Stimulated activated CD8-positive, alpha-beta memory T cell treated with anti-CD3 and anti-CD28 coated beads, Interleukin-7, amount 100 ng/mL, for 24 hours (primary cell): ENCODE data around the gene SLC12A5.

Source experiments
- DNase-seq: peaks from one replicate; pipeline ENCODE4 v3.0.0-alpha.2; 2020; ENCODE audit warnings: low read depth

The SLC12A5 gene

GRCh38 chr20:46056027-46056833, 27.2 kb downstream of the SLC12A5 start:
- no peak for DNase-seq

- no peak for DNase-seq
Observed at GRCh38 chr20:46056970-46057855, 28.2 kb downstream of the SLC12A5 start.

- no peak for DNase-seq
Observed at GRCh38 chr20:46057856-46058598, 29.0 kb downstream of the SLC12A5 start.

- DNase-seq = no peak
Observed at GRCh38 chr20:46058599-46059281, 29.7 kb downstream of the SLC12A5 start.

- no peak for DNase-seq
Observed at GRCh38 chr20:46060301-46060881, 31.4 kb downstream of the SLC12A5 start.

- DNase-seq = no peak
Observed at GRCh38 chr20:46060975-46061374, 32.0 kb downstream of the SLC12A5 start.

GRCh38 chr20:46062151-46062550, 33.1 kb downstream of the SLC12A5 start:
- DNase-seq = no peak

GRCh38 chr20:46062621-46063020, 33.6 kb downstream of the SLC12A5 start:
- no peak for DNase-seq

- no peak for DNase-seq
Observed at GRCh38 chr20:46063151-46063550, 34.1 kb downstream of the SLC12A5 start.

- no peak for DNase-seq
Observed at GRCh38 chr20:46063652-46064054, 34.6 kb downstream of the SLC12A5 start.

GRCh38 chr20:46065006-46065405, 36.0 kb downstream of the SLC12A5 start:
- DNase-seq = no peak

GRCh38 chr20:46065691-46066090, 36.7 kb downstream of the SLC12A5 start:
- no peak for DNase-seq

- DNase-seq = no peak
Observed at GRCh38 chr20:46070215-46070900, 41.3 kb downstream of the SLC12A5 start.

GRCh38 chr20:46071573-46071972, 42.6 kb downstream of the SLC12A5 start:
- DNase-seq = no peak

- DNase-seq = no peak
Observed at GRCh38 chr20:46073024-46073423, 44.0 kb downstream of the SLC12A5 start.

GRCh38 chr20:46073443-46073842, 44.4 kb downstream of the SLC12A5 start:
- DNase-seq = no peak

GRCh38 chr20:46074006-46074405, 45.0 kb downstream of the SLC12A5 start:
- DNase-seq = no peak

- no peak for DNase-seq
Observed at GRCh38 chr20:46076806-46077205, 47.8 kb downstream of the SLC12A5 start.

GRCh38 chr20:46077642-46078305, 48.8 kb downstream of the SLC12A5 start:
- DNase-seq = no peak

- DNase-seq = no peak
Observed at GRCh38 chr20:46078954-46079353, 49.9 kb downstream of the SLC12A5 start.
